Measurements from ENCODE around the gene ALG9. TPM values are rescaled to one million over a fixed set of nuclear protein-coding genes. Genes with fewer than 3 reads are reported as not detected.

ALG9 gene
- total RNA-seq, 4 donors from 2014 or later = 26.7 to 35.1 (median 30.6) TPM

- Histone ChIP-seq H3K27me3 (no peaks in the 10 kb centered on the region), H3K4me3 (no peak overlapping the region), H3K4me1 (no peaks in the 10 kb centered on the region), H3K9me3 (no peaks in the 10 kb centered on the region), H3K36me3 (peaks cover 0 to 97% (median 4%) of the 10 kb centered on the region in 3 donors), H3K27ac (no peak overlapping the region)
- WGBS, 2 donors = 95 to 96% methylated on average over 3 of the region's 3 CpGs
- TF ChIP-seq POLR2A (IDR thresholded peaks at IDR 0.05) (no peak), CTCF (IDR thresholded peaks at IDR 0.05) (no peak), EP300 (IDR thresholded peaks at IDR 0.05) (no peak)
- DNase-seq (ENCODE audit: low spot score in 2 of 2) = no peak
These were observed 21.8 kb downstream of the ALG9 start for GRCh38 chr11:111849631-111850030.

- Histone ChIP-seq H3K27ac (no peak overlapping the region), H3K9me3 (no peaks in the 10 kb centered on the region), H3K36me3 (peaks cover 0 to 87% (median 4%) of the 10 kb centered on the region in 3 donors), H3K4me1 (no peaks in the 10 kb centered on the region), H3K27me3 (no peaks in the 10 kb centered on the region), H3K4me3 (no peak overlapping the region)
- no peak for DNase-seq (ENCODE audit: low spot score in 2 of 2)
- TF ChIP-seq CTCF (IDR thresholded peaks at IDR 0.05) (no peak), POLR2A (IDR thresholded peaks at IDR 0.05) (no peak), EP300 (IDR thresholded peaks at IDR 0.05) (no peak)
- WGBS, 2 donors = 44 to 48% methylated on average over 1 of the region's 1 CpG
These were observed 24.7 kb downstream of the ALG9 start for GRCh38 chr11:111846636-111847035.

GRCh38 chr11:111846063-111846462 is 25.3 kb downstream of the ALG9 start:
- Histone ChIP-seq H3K9me3 (no peaks in the 10 kb centered on the region), H3K27ac (no peak overlapping the region), H3K36me3 (peaks cover 0 to 82% (median 4%) of the 10 kb centered on the region in 3 donors), H3K4me1 (no peaks in the 10 kb centered on the region), H3K4me3 (no peak overlapping the region), H3K27me3 (no peaks in the 10 kb centered on the region)
- 87 to 88% methylated on average over 2 of the region's 2 CpGs for WGBS, 2 donors
- no peak for DNase-seq (ENCODE audit: low spot score in 2 of 2)
- TF ChIP-seq POLR2A (IDR thresholded peaks at IDR 0.05) = no peak
- TF ChIP-seq EP300 (IDR thresholded peaks at IDR 0.05) = no peak
- no peak for TF ChIP-seq CTCF (IDR thresholded peaks at IDR 0.05)

GRCh38 chr11:111845276-111846028 is 25.9 kb downstream of the ALG9 start:
- 79 to 87% methylated on average over 7 of the region's 7 CpGs for WGBS, 2 donors
- TF ChIP-seq CTCF (IDR thresholded peaks at IDR 0.05) (no peak), EP300 (IDR thresholded peaks at IDR 0.05) (no peak), POLR2A (IDR thresholded peaks at IDR 0.05) (no peak)
- DNase-seq (ENCODE audit: low spot score in 2 of 2) = no peak
- Histone ChIP-seq H3K36me3 (peaks cover 0 to 76% (median 4%) of the 10 kb centered on the region in 3 donors), H3K27me3 (no peaks in the 10 kb centered on the region), H3K9me3 (no peaks in the 10 kb centered on the region), H3K4me3 (no peak overlapping the region), H3K4me1 (no peaks in the 10 kb centered on the region), H3K27ac (no peak overlapping the region)

GRCh38 chr11:111843661-111844060 is 27.7 kb downstream of the ALG9 start:
- Histone ChIP-seq H3K27ac (no peak overlapping the region), H3K9me3 (no peaks in the 10 kb centered on the region), H3K4me3 (no peak overlapping the region), H3K36me3 (peaks cover 0 to 58% (median 0%) of the 10 kb centered on the region in 3 donors), H3K4me1 (no peaks in the 10 kb centered on the region), H3K27me3 (no peaks in the 10 kb centered on the region)
- WGBS, 2 donors = 84 to 85% methylated on average over 5 of the region's 5 CpGs
- DNase-seq (ENCODE audit: low spot score in 2 of 2) = no peak
- TF ChIP-seq EP300 (IDR thresholded peaks at IDR 0.05) = no peak
- no peak for TF ChIP-seq POLR2A (IDR thresholded peaks at IDR 0.05)
- TF ChIP-seq CTCF (IDR thresholded peaks at IDR 0.05) = no peak

Data from tibial nerve (tissue), 4 donors.